HepG2 (cell line): Measurements from ENCODE around the gene GRHL3. TPM values are rescaled to one million over a fixed set of nuclear protein-coding genes. Genes with fewer than 3 reads are reported as not detected.

Experiments used
- HIC2 ChIP-seq: sonication (generic); formaldehyde crosslinking; IDR thresholded peaks from 2 replicates; pipeline ENCODE4 v1.9.0; 2022; ENCODE audit warnings: low read depth, missing genetic modification reagents
- HMGXB3 ChIP-seq: sonication (generic); formaldehyde crosslinking; IDR thresholded peaks from 2 replicates; pipeline ENCODE4 v1.4.0; 2020; ENCODE audit warnings: missing genetic modification reagents, borderline replicate concordance
- NONO ChIP-seq, 2 experiments: fragments of 450-650 bp in 1 of 2; sonication (generic) in 1 of 2; formaldehyde crosslinking in 1 of 2; IDR thresholded peaks in 1 of 2; conservative IDR thresholded peaks in 1 of 2; 2 replicates each; pipeline versions ENCODE4 v1.6.1 to v1.8.0; 2017 to 2022; ENCODE audit warnings: mild to moderate bottlenecking in 1 of 2, missing genetic modification reagents in 1 of 2, moderate library complexity in 1 of 2
- ZBTB42 ChIP-seq: sonication (generic); formaldehyde crosslinking; IDR thresholded peaks from 2 replicates; pipeline ENCODE4 v1.5.0; 2020; ENCODE audit warnings: mild to moderate bottlenecking, missing genetic modification reagents
- ZNF12 ChIP-seq: sonication (generic); formaldehyde crosslinking; IDR thresholded peaks from 2 replicates; pipeline ENCODE4 v1.5.0; 2020; ENCODE audit warnings: missing genetic modification reagents
- ZNF207 ChIP-seq: fragments of 450-650 bp; IDR thresholded peaks from 2 replicates; pipeline ENCODE4 v1.6.1; 2016; ENCODE audit warnings: antibody characterized with exemption, borderline replicate concordance
- ZNF24 ChIP-seq: fragments of 450-650 bp; IDR thresholded peaks from 2 replicates; pipeline ENCODE4 v1.6.1; 2017; ENCODE audit warnings: antibody characterized with exemption, mild to moderate bottlenecking
- ZNF326 ChIP-seq: sonication (generic); formaldehyde crosslinking; IDR thresholded peaks from 2 replicates; pipeline ENCODE4 v1.4.0; 2020; ENCODE audit warnings: missing genetic modification reagents, borderline replicate concordance
- ZNF724P ChIP-seq: sonication (generic); formaldehyde crosslinking; IDR thresholded peaks from 2 replicates; pipeline ENCODE4 v1.8.0; 2022; ENCODE audit warnings: missing genetic modification reagents, borderline replicate concordance
- ZNF841 ChIP-seq: sonication (generic); formaldehyde crosslinking; IDR thresholded peaks from 2 replicates; pipeline ENCODE4 v1.8.1; 2023; ENCODE audit warnings: missing genetic modification reagents, borderline replicate concordance
- polyA plus RNA-seq, 8 experiments: library from polyadenylated mRNA; depleted of rRNA in 3 of 8; stranded (reverse) in 7 of 8; unstranded in 1 of 8; fragments of >200 nt; fragmentation: Illumina TruSeq in 4 of 8; extraction: Trizol in 4 of 8; gene quantifications; 2 replicates each; pipeline versions ENCODE4 v1.2.1 to v1.2.3, GENCODE V29; 2011 to 2016; ENCODE audit warnings: low read depth in 4 of 8, missing spikeins in 1 of 8, mixed read lengths in 1 of 8; ENCODE audit not compliant: insufficient read depth in 1 of 8
- total RNA-seq, 5 experiments: library from RNA; depleted of rRNA; stranded (reverse); fragments of >200 nt; fragmentation: Illumina TruSeq; extraction: Trizol; gene quantifications; 2 replicates each; pipeline ENCODE4 v1.2.3, GENCODE V29; 2016; ENCODE audit warnings: low read depth in 1 of 5
- TF ChIP-seq, protein P1 (sequence below): sonication (generic); formaldehyde crosslinking; IDR thresholded peaks from 2 replicates; pipeline ENCODE4 v1.4.0; 2020; ENCODE audit warnings: mild to moderate bottlenecking, missing genetic modification reagents
- TF ChIP-seq, protein P2 (sequence below): sonication (generic); formaldehyde crosslinking; IDR thresholded peaks from 2 replicates; pipeline ENCODE4 v1.4.0; 2020; ENCODE audit warnings: missing genetic modification reagents, borderline replicate concordance

Gene GRHL3
- total and polyA plus RNA-seq, 2 of the 13 experiments (the other 11 are each of a cell fraction or from before 2014, with no cell fraction given), result not detected

DNA sequence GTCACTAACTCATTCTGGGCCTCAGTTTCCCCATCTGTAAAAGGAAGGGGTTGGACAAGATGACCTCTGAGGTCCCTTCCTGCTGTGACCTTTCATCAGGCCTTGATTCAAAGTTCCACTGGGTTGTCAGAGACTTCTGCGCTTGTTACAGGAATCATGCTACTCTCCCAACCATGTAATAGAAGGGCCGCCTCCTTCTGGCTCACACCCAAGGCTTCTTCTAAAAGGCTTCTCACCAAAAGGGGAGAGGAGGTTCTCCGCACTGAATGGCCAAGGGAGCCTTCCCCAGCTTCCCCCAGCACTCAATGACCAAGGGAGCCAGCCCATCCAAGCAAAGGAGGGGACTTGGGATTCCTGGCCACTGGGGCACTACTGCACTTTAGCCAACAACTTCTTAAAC lies 42.7 kb downstream of the GRHL3 start (continued):
- TF ChIP-seq HMGXB3 (CRISPR knock-in tag) (no peak), ZNF724P (CRISPR knock-in tag) (no peak), NONO (IDR thresholded peaks at IDR 0.05) (no peak), NONO (CRISPR knock-in tag; conservative IDR thresholded peaks at IDR 0.05) (no peak), ZNF24 (no peak), ZNF207 (no peak), ZNF326 (no peak), HIC2 (CRISPR knock-in tag) (no peak), ZBTB42 (no peak), ZNF12 (no peak), ZNF841 (CRISPR knock-in tag) (no peak)
- TF ChIP-seq, protein P1, sequence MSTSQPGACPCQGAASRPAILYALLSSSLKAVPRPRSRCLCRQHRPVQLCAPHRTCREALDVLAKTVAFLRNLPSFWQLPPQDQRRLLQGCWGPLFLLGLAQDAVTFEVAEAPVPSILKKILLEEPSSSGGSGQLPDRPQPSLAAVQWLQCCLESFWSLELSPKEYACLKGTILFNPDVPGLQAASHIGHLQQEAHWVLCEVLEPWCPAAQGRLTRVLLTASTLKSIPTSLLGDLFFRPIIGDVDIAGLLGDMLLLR (CRISPR knock-in tag), result no peak
- TF ChIP-seq, protein P2, sequence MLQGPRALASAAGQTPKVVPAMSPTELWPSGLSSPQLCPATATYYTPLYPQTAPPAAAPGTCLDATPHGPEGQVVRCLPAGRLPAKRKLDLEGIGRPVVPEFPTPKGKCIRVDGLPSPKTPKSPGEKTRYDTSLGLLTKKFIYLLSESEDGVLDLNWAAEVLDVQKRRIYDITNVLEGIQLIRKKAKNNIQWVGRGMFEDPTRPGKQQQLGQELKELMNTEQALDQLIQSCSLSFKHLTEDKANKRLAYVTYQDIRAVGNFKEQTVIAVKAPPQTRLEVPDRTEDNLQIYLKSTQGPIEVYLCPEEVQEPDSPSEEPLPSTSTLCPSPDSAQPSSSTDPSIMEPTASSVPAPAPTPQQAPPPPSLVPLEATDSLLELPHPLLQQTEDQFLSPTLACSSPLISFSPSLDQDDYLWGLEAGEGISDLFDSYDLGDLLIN (CRISPR knock-in tag), result no peak
